Heart right ventricle (tissue), 16 donors: ENCODE measurements around the gene LILRA6. TPM values are rescaled to one million over a fixed set of nuclear protein-coding genes. Genes with fewer than 3 reads are reported as not detected.

Source experiments
- ATAC-seq, 8 donors: fragments of 200-7000 bp; cut with Tn5 transposase; one replicate each; pipeline ENCODE4 v1.9.1; 2020; ENCODE audit warnings: mild to moderate bottlenecking in 8 of 8, moderate library complexity in 8 of 8, moderate number of reproducible peaks in 1 of 8
- DNase-seq, 2 donors: peaks; one replicate each; pipeline ENCODE4 v3.0.0-alpha.2; 2020
- H3K27ac ChIP-seq, 10 donors: fragments of 200-600 bp; sonication (generic) in 2 of 10; one replicate each; pipeline versions ENCODE4 v1.5.0 to v1.8.0; 2020 to 2022; ENCODE audit warnings: mild to moderate bottlenecking in 3 of 10
- H3K27me3 ChIP-seq, 7 donors: fragments of 200-600 bp; one replicate each; pipeline ENCODE4 v1.8.0; 2021 to 2022; ENCODE audit warnings: mild to moderate bottlenecking in 2 of 7
- H3K36me3 ChIP-seq, 9 donors: fragments of 200-600 bp; sonication (generic) in 1 of 9; one replicate each; pipeline versions ENCODE4 v1.5.0 to v1.8.0; 2020 to 2022; ENCODE audit warnings: mild to moderate bottlenecking in 2 of 9
- H3K4me1 ChIP-seq, 9 donors: fragments of 200-600 bp; sonication (generic) in 1 of 9; one replicate each; pipeline versions ENCODE4 v1.5.0 to v1.8.0; 2020 to 2022; ENCODE audit warnings: mild to moderate bottlenecking in 4 of 9
- H3K4me3 ChIP-seq, 10 donors: fragments of 200-600 bp; sonication (generic) in 2 of 10; one replicate each; pipeline versions ENCODE4 v1.5.0 to v1.8.0; 2020 to 2022; ENCODE audit warnings: mild to moderate bottlenecking in 7 of 10, moderate library complexity in 2 of 10
- H3K9me3 ChIP-seq, 11 donors: fragments of 200-600 bp in 10 of 11; sonication (generic) in 2 of 11; one replicate each; pipeline versions ENCODE4 v1.5.0 to v1.8.0; 2013 to 2022; ENCODE audit warnings: mild to moderate bottlenecking in 2 of 11, control low read depth in 1 of 11, moderate library complexity in 1 of 11
- CTCF ChIP-seq, 9 donors: fragments of 200-600 bp; sonication (generic) in 2 of 9; IDR thresholded peaks; one replicate each; pipeline versions ENCODE4 v1.5.0 to v1.8.0; 2021 to 2022; ENCODE audit warnings: antibody characterized with exemption in 9 of 9, mild to moderate bottlenecking in 5 of 9, moderate library complexity in 1 of 9
- WGBS, 2 donors: extraction: QIAGEN DNeasy Blood & Tissue Kit; methylation state at CpG; one replicate each; pipeline ENCODE4 v1.1.7; 2013; ENCODE audit warnings: inconsistent platforms in 1 of 2; 5-methylcytosine and 5-hydroxymethylcytosine counted together
- intact Hi-C, 10 donors: fragments of 100-400 bp; cut with DNase I; formaldehyde crosslinking; loops; one replicate each; pipeline versions ENCODE4 v1.11.1 to v1.14.2; 2022
- polyA plus RNA-seq, 2 donors: library from polyadenylated mRNA; stranded (reverse); fragments of 200-250 nt; gene quantifications; one replicate each; pipeline ENCODE4 v1.2.3, GENCODE V29; 2013
- total RNA-seq, 10 donors: library from RNA; stranded (reverse); fragmentation: NEBNext Ultra II Directional in 3 of 10; extraction: Animal tissue kit (Norgen Biotek cat#: 25700) in 3 of 10; gene quantifications; one replicate each; pipeline versions ENCODE4 v1.2.1 to v1.2.4, GENCODE V29; 2021 to 2023
- donor health status: Arrhythmogenic right ventricular cardiomyopathy.
- donor health status: ischemic (EF 13 %, LVEDD 7.1; RV severe dilation, severe dysfunction).
- donor health status: healthy with polysubstance abuse.
- donor health status: DM: no; HTN: yes; CAD: no.
- donor health status: DM: no; HTN: no; CAD: no.
- donor health status: ischemic (EF 25% LVEDD 6.9; RV normal size, moderate dysfunction).
- donor health status: ischemic (EF 25% LVEDD 5.7; RV mildly dilated, moderate dysfunction).
- donor health status: healthy.
- donor health status: DM: yes; HTN: yes; CAD: no.
- donor health status: Ischemic cardiomyopathy.
- donor health status: ischemic (EF 35%, LVEDD 5.7; RV mildly dilated, moderate dysfunction).
- donor health status: nonischemic (EF 11% LVEDD 7.7; RV severe dilation, severe dysfunction).
- donor health status: DM: yes; HTN: yes; CAD: no.
- donor health status: PGD.
- donor health status: ischemic (EF 29% LVEDD 5.4; RV normal size, mild dysfunction).
- donor health status: nonischemic (EF 23%, LVEDD 6.1; RV moderate dilation, normal function).

The LILRA6 gene
- total and polyA plus RNA-seq, 12 donors, result 0.48 to 9.4 (median 1.3) TPM; not detected in 1

- Histone ChIP-seq H3K4me3 (peak within 1 kb of the TSS in 6 of 10 donors; percentile 2 to 47 (median 30)), H3K36me3 (no peaks in the 10 kb centered on the region), H3K4me1 (peaks cover 0 to 9% (median 0%) of the 10 kb centered on the region in 9 donors), H3K27me3 (peaks cover 0 to 60% (median 51%) of the 10 kb centered on the region in 7 donors), H3K27ac (peak within 1 kb of the TSS in 4 of 10 donors; percentile 34 to 75 (median 46)), H3K9me3 (no peaks in the 10 kb centered on the region)
- no peak for TF ChIP-seq CTCF (IDR thresholded peaks at IDR 0.05)
- intact Hi-C loops, result no loop called here
- ATAC-seq (peak in 7 of 8 donors; percentile 47 to 76 (median 62)), DNase-seq (no peak)
- WGBS, 2 donors, result 54 to 66% methylated on average over 9 of the region's 9 CpGs
These were observed 14.5 kb upstream of the LILRA6 start, which contains the start of gene LILRB5 for GRCh38 chr19:54257116-54257480. LILRB5 (minus strand) TSS chr19:54257273; CDS start chr19:54257193, 80 bp downstream.

- WGBS, 2 donors, result 65 to 66% methylated on average over 19 of the region's 19 CpGs
- peaks cover 0 to 9% (median 0%) of the 10 kb centered on the region in 9 donors for H3K4me1 ChIP-seq
- no peak for TF ChIP-seq CTCF (IDR thresholded peaks at IDR 0.05)
- ATAC-seq, result peak in 2 of 8 donors; percentile 36 to 48
- H3K36me3 ChIP-seq, result no peaks in the 10 kb centered on the region
- no peaks in the 10 kb centered on the region for H3K9me3 ChIP-seq
- H3K27me3 ChIP-seq, result peaks cover 0 to 62% (median 51%) of the 10 kb centered on the region in 7 donors
- DNase-seq, result no peak
- H3K27ac ChIP-seq, result peak overlapping the region in 4 of 10 donors; percentile 34 to 75 (median 46)
- peak overlapping the region in 6 of 10 donors; percentile 2 to 47 (median 30) for H3K4me3 ChIP-seq
- intact Hi-C loops, result no loop called here
These were observed 13.9 kb upstream of the LILRA6 start for GRCh38 chr19:54256250-54257115.

- intact Hi-C loops, result no loop called here
- peak overlapping the region in 5 of 10 donors; percentile 2 to 47 (median 25) for H3K4me3 ChIP-seq
- DNase-seq (no peak), ATAC-seq (peak in 2 of 8 donors; percentile 37)
- peaks cover 0 to 62% (median 51%) of the 10 kb centered on the region in 7 donors for H3K27me3 ChIP-seq
- no peaks in the 10 kb centered on the region for H3K9me3 ChIP-seq
- peaks cover 0 to 9% (median 0%) of the 10 kb centered on the region in 9 donors for H3K4me1 ChIP-seq
- no peak for TF ChIP-seq CTCF (IDR thresholded peaks at IDR 0.05)
- no peaks in the 10 kb centered on the region for H3K36me3 ChIP-seq
- H3K27ac ChIP-seq, result peak overlapping the region in 1 of 10 donors; percentile 75
- WGBS, 2 donors, result 41 to 48% methylated on average over 22 to 26 of the region's 26 CpGs
These were observed 12.7 kb upstream of the LILRA6 start for GRCh38 chr19:54255105-54255775.

- Histone ChIP-seq H3K36me3 (no peaks in the 10 kb centered on the region), H3K27ac (no peak overlapping the region), H3K4me3 (no peak overlapping the region), H3K4me1 (peaks cover 0 to 9% (median 0%) of the 10 kb centered on the region in 9 donors), H3K27me3 (peaks cover 0 to 66% (median 51%) of the 10 kb centered on the region in 7 donors), H3K9me3 (no peaks in the 10 kb centered on the region)
- WGBS, 2 donors, result 55 to 58% methylated on average over 17 of the region's 17 CpGs
- ATAC-seq (peak in 1 of 8 donors; percentile 30), DNase-seq (no peak)
- TF ChIP-seq CTCF (IDR thresholded peaks at IDR 0.05), result no peak
- intact Hi-C loops, result no loop called here
These were observed 11.8 kb upstream of the LILRA6 start for GRCh38 chr19:54254195-54254906.
